ENCODE data around the gene ASPRV1. TPM values are rescaled to one million over a fixed set of nuclear protein-coding genes. Genes with fewer than 3 reads are reported as not detected.

Gene ASPRV1
- total RNA-seq, 3 donors from 2014 or later (not counting 1 experiment from before 2014, with no cell fraction given): 1.4 to 2.7 (median 1.9) TPM

- H3K27me3 ChIP-seq (ENCODE audit: control insufficient read depth, insufficient read depth, low read length): no peaks in the 10 kb centered on the region
- Mint-ChIP-seq H3K9me3 (no peaks in the 10 kb centered on the region), H3K4me1 (peaks cover 5 to 10% of the 10 kb centered on the region in 2 donors), H3K27me3 (ENCODE audit: low read depth in 2 of 2) (peaks cover 7 to 13% of the 10 kb centered on the region in 2 donors), H3K4me3 (no peak overlapping the region), H3K36me3 (no peaks in the 10 kb centered on the region), H3K27ac (no peak overlapping the region)
- DNase-seq (no peak), ATAC-seq (no peak)
- no peak overlapping the region for H3K4me3 ChIP-seq (ENCODE audit: low read length)
- peaks cover 9% of the 10 kb centered on the region for H3K4me1 ChIP-seq (ENCODE audit: control insufficient read depth, insufficient read depth, low read length)
- no peak overlapping the region for H3K27ac ChIP-seq (ENCODE audit: low read length)
- TF ChIP-seq, protein P1, sequence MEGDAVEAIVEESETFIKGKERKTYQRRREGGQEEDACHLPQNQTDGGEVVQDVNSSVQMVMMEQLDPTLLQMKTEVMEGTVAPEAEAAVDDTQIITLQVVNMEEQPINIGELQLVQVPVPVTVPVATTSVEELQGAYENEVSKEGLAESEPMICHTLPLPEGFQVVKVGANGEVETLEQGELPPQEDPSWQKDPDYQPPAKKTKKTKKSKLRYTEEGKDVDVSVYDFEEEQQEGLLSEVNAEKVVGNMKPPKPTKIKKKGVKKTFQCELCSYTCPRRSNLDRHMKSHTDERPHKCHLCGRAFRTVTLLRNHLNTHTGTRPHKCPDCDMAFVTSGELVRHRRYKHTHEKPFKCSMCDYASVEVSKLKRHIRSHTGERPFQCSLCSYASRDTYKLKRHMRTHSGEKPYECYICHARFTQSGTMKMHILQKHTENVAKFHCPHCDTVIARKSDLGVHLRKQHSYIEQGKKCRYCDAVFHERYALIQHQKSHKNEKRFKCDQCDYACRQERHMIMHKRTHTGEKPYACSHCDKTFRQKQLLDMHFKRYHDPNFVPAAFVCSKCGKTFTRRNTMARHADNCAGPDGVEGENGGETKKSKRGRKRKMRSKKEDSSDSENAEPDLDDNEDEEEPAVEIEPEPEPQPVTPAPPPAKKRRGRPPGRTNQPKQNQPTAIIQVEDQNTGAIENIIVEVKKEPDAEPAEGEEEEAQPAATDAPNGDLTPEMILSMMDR (IDR thresholded peaks at IDR 0.05): no peak
- no peaks in the 10 kb centered on the region for H3K9me3 ChIP-seq (ENCODE audit: control insufficient read depth, insufficient read depth, low read length)
- H3K36me3 ChIP-seq (ENCODE audit: control insufficient read depth, insufficient read depth, low read length): no peaks in the 10 kb centered on the region
- intact Hi-C loops (cut with micrococcal nuclease): no loop called here
- WGBS (ENCODE audit: insufficient coverage): 89% methylated on average over 6 of the region's 6 CpGs
Observed at GRCh38 chr2:69956475-69956979, 4.9 kb downstream of the ASPRV1 start.

DNA sequence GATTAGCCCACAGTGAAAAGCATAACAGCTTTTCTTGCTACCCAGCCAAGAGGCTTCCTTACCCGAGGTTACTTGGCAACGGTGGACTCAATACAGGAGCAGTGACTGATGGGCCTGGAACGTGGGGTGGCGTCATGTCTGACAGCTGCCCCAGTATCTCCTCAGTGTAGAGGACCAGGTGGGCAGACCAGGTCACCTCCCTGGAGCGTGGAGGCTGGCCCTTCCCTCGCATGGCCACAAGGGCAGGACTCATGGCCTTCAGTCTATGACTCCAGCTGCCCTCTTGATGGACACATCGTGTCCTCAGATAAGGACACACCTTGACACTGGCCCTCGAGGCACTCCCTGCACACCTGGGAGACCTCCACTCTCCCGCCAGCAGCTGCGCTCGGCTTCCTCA, 6.4 kb downstream of the ASPRV1 start:
- peaks cover 7 to 13% of the 10 kb centered on the region in 2 donors for H3K27me3 Mint-ChIP-seq (ENCODE audit: low read depth in 2 of 2)
- H3K4me3 ChIP-seq (ENCODE audit: low read length): no peak overlapping the region
- no peak overlapping the region for H3K27ac ChIP-seq (ENCODE audit: low read length)
- TF ChIP-seq, protein P1 (IDR thresholded peaks at IDR 0.05): no peak
- H3K4me1 ChIP-seq (ENCODE audit: control insufficient read depth, insufficient read depth, low read length): peaks cover 9% of the 10 kb centered on the region
- intact Hi-C loops (cut with micrococcal nuclease): no loop called here
- DNase-seq (no peak), ATAC-seq (no peak)
- H3K4me3 Mint-ChIP-seq: no peak overlapping the region
- H3K4me1 Mint-ChIP-seq: peaks cover 5 to 10% of the 10 kb centered on the region in 2 donors
- no peaks in the 10 kb centered on the region for H3K36me3 ChIP-seq (ENCODE audit: control insufficient read depth, insufficient read depth, low read length)
- no peaks in the 10 kb centered on the region for H3K9me3 Mint-ChIP-seq
- H3K27ac Mint-ChIP-seq: no peak overlapping the region
- 91% methylated on average over 11 of the region's 11 CpGs for WGBS (ENCODE audit: insufficient coverage)
- no peaks in the 10 kb centered on the region for H3K27me3 ChIP-seq (ENCODE audit: control insufficient read depth, insufficient read depth, low read length)
- H3K36me3 Mint-ChIP-seq: no peaks in the 10 kb centered on the region
- no peaks in the 10 kb centered on the region for H3K9me3 ChIP-seq (ENCODE audit: control insufficient read depth, insufficient read depth, low read length)

DNA sequence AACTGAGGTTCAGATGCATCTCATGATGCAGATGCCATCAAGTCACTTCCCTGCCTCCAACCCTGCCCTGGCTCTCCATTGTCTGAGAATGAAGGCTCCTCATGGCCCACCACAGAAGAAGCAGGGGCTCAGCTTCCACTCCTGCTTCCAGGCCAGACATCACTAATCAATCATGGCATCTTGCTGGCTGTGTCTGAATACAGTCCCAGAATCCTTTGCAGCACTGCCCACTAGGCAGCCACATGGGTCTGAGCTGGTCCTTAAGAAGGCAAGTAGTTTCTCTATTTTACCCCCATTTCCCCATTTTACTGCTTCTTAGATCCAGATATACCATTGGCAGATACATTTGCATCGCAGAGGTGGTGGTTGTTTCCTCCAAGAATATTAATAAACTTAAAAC, 7.3 kb downstream of the ASPRV1 start:
- WGBS (ENCODE audit: insufficient coverage): 100% methylated on average over 1 of the region's 1 CpG
- H3K9me3 ChIP-seq (ENCODE audit: control insufficient read depth, insufficient read depth, low read length): no peaks in the 10 kb centered on the region
- intact Hi-C loops (cut with micrococcal nuclease): no loop called here
- Mint-ChIP-seq H3K4me1 (peaks cover 5 to 12% of the 10 kb centered on the region in 2 donors), H3K9me3 (no peaks in the 10 kb centered on the region), H3K27me3 (ENCODE audit: low read depth in 2 of 2) (peaks cover 7 to 13% of the 10 kb centered on the region in 2 donors), H3K36me3 (no peaks in the 10 kb centered on the region), H3K4me3 (no peak overlapping the region), H3K27ac (no peak overlapping the region)
- TF ChIP-seq, protein P1 (IDR thresholded peaks at IDR 0.05): no peak
- H3K36me3 ChIP-seq (ENCODE audit: control insufficient read depth, insufficient read depth, low read length): no peaks in the 10 kb centered on the region
- no peaks in the 10 kb centered on the region for H3K27me3 ChIP-seq (ENCODE audit: control insufficient read depth, insufficient read depth, low read length)
- H3K4me3 ChIP-seq (ENCODE audit: low read length): no peak overlapping the region
- ATAC-seq (no peak), DNase-seq (no peak)
- H3K4me1 ChIP-seq (ENCODE audit: control insufficient read depth, insufficient read depth, low read length): peaks cover 9% of the 10 kb centered on the region
- no peak overlapping the region for H3K27ac ChIP-seq (ENCODE audit: low read length)

Data from natural killer cell (primary cell).